ENCODE results near the gene HECTD3. TPM values are rescaled to one million over a fixed set of nuclear protein-coding genes. Genes with fewer than 3 reads are reported as not detected.

HECTD3 gene
- total RNA-seq, 1 experiment from 2014 or later: 25.5 TPM

DNA sequence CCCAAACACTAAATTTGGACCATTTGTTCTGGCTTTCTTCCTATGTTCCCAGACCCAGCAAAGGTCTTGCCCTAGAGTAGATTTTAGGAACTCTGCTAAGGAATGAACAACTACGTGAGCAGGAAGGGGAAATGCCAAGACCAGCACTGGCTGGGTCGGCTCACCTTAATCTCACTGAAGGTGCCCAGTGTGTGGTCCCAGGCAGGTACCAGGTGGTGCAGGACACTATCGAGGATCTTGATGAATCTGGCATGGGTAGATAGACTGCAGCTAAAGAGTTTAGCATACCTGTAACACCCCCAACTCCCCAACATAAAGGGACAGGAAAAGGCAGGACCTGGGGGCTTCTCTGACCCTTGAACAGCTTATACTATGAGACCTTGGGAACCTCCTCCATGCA is 3.0 kb downstream of the HECTD3 start:
- CTCF ChIA-PET: no interaction called here
- RAD21 ChIA-PET (ENCODE audit: low non-redundant PET in 1 of 2, low total read pairs in 2 of 2, uncharacterized antibody in 2 of 2, unreplicated experiment in 2 of 2): no interaction called here
- Histone ChIP-seq H4K20me1 (ENCODE audit: insufficient read depth) (no peaks in the 10 kb centered on the region), H3K27me3 (ENCODE audit: insufficient read depth, low read length) (no peaks in the 10 kb centered on the region), H3K4me2 (ENCODE audit: low read length) (no peak overlapping the region), H3K9me2 (ENCODE audit: insufficient read depth) (no peaks in the 10 kb centered on the region), H3K27ac (ENCODE audit: low read depth, low read length) (no peak overlapping the region), H3K36me3 (ENCODE audit: control insufficient read depth in 1 of 2, insufficient read depth in 2 of 2, low read length in 2 of 2) (peaks cover 8 to 16% of the 10 kb centered on the region in 2 experiments; a peak in 3 of 4 replicates), H2AFZ (ENCODE audit: low read depth, low read length, poor library complexity, severe bottlenecking) (no peak overlapping the region), H3K4me3 (replicated peaks in 1 of 2; ENCODE audit: low read depth in 1 of 2, low read length in 2 of 2) (no peak overlapping the region), H3K4me1 (ENCODE audit: control insufficient read depth in 1 of 2, insufficient read depth in 2 of 2, low read length in 2 of 2) (peaks cover 6 to 24% of the 10 kb centered on the region in 2 experiments; a peak in 3 of 4 replicates), H3K9me3 (ENCODE audit: control insufficient read depth in 1 of 2, insufficient read depth in 1 of 2, low read depth in 1 of 2, low read length in 2 of 2) (no peaks in the 10 kb centered on the region), H3K9ac (ENCODE audit: low read length) (no peak overlapping the region), H3K79me2 (ENCODE audit: insufficient read depth, low read length) (peaks cover 12% of the 10 kb centered on the region; the same call in 1 of the 2 replicates)
- no peak for TF ChIP-seq TCF7L2 (IDR thresholded peaks at IDR 0.05; ENCODE audit: borderline replicate concordance, extremely low read depth, insufficient read depth, insufficient read length)
- TF ChIP-seq EZH2 (IDR thresholded peaks at IDR 0.05): no peak
- no peak for TF ChIP-seq RAD21 (IDR thresholded peaks at IDR 0.05; ENCODE audit: low read depth)
- no peak for TF ChIP-seq YY1 (IDR thresholded peaks at IDR 0.05; ENCODE audit: extremely low read depth, insufficient replicate concordance, low read depth, low read length)
- no peak for TF ChIP-seq POLR2A (IDR thresholded peaks at IDR 0.05; ENCODE audit: borderline replicate concordance, extremely low read depth, insufficient read depth, insufficient read length)
- TF ChIP-seq CBX3 (IDR thresholded peaks at IDR 0.05; ENCODE audit: low read depth): no peak
- no peak for TF ChIP-seq POLR2AphosphoS5 (IDR thresholded peaks at IDR 0.05; ENCODE audit: low read depth, low read length)
- no peak for TF ChIP-seq EGR1 (IDR thresholded peaks at IDR 0.05; ENCODE audit: low read depth)
- TF ChIP-seq ZNF274 (IDR thresholded peaks at IDR 0.05; ENCODE audit: low read depth, low read length): no peak
- TF ChIP-seq, protein P1, sequence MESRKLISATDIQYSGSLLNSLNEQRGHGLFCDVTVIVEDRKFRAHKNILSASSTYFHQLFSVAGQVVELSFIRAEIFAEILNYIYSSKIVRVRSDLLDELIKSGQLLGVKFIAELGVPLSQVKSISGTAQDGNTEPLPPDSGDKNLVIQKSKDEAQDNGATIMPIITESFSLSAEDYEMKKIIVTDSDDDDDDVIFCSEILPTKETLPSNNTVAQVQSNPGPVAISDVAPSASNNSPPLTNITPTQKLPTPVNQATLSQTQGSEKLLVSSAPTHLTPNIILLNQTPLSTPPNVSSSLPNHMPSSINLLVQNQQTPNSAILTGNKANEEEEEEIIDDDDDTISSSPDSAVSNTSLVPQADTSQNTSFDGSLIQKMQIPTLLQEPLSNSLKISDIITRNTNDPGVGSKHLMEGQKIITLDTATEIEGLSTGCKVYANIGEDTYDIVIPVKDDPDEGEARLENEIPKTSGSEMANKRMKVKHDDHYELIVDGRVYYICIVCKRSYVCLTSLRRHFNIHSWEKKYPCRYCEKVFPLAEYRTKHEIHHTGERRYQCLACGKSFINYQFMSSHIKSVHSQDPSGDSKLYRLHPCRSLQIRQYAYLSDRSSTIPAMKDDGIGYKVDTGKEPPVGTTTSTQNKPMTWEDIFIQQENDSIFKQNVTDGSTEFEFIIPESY (IDR thresholded peaks at IDR 0.05; ENCODE audit: extremely low read depth, insufficient replicate concordance, low read length): no peak
- TF ChIP-seq JUND (IDR thresholded peaks at IDR 0.05): no peak
- TF ChIP-seq, protein P2, sequence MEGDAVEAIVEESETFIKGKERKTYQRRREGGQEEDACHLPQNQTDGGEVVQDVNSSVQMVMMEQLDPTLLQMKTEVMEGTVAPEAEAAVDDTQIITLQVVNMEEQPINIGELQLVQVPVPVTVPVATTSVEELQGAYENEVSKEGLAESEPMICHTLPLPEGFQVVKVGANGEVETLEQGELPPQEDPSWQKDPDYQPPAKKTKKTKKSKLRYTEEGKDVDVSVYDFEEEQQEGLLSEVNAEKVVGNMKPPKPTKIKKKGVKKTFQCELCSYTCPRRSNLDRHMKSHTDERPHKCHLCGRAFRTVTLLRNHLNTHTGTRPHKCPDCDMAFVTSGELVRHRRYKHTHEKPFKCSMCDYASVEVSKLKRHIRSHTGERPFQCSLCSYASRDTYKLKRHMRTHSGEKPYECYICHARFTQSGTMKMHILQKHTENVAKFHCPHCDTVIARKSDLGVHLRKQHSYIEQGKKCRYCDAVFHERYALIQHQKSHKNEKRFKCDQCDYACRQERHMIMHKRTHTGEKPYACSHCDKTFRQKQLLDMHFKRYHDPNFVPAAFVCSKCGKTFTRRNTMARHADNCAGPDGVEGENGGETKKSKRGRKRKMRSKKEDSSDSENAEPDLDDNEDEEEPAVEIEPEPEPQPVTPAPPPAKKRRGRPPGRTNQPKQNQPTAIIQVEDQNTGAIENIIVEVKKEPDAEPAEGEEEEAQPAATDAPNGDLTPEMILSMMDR (IDR thresholded peaks at IDR 0.05 in 2 of 3, conservative IDR thresholded peaks at IDR 0.05 in 1 of 3; ENCODE audit: borderline replicate concordance in 1 of 3, insufficient read depth in 1 of 3, low read depth in 2 of 3, low read length in 2 of 3): no peak
- no peak for TF ChIP-seq EZH2phosphoT487 (IDR thresholded peaks at IDR 0.05; ENCODE audit: borderline replicate concordance)
- no peak for TF ChIP-seq SIN3A (IDR thresholded peaks at IDR 0.05; ENCODE audit: low read depth)
- TF ChIP-seq SRF (IDR thresholded peaks at IDR 0.05; ENCODE audit: low read depth): no peak
- TF ChIP-seq, protein P3, sequence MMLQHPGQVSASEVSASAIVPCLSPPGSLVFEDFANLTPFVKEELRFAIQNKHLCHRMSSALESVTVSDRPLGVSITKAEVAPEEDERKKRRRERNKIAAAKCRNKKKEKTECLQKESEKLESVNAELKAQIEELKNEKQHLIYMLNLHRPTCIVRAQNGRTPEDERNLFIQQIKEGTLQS (IDR thresholded peaks at IDR 0.05): no peak
- no peak for TF ChIP-seq ZFX (IDR thresholded peaks at IDR 0.05)
- POLR2A ChIA-PET: no interaction called here
- no peak for DNase-seq (ENCODE audit: low read depth, low spot score)
- no peak for ATAC-seq
- intact Hi-C loops (cut with micrococcal nuclease): no loop called here
- BruUV-seq (replicated peaks): no TSS peak

Measured in HCT116 (cell line).